B cell (primary cell): ENCODE data around the gene ANKS6. TPM values are rescaled to one million over a fixed set of nuclear protein-coding genes. Genes with fewer than 3 reads are reported as not detected.

ENCODE experiments used
- ATAC-seq: fragments of 200-7000 bp; cut with Tn5 transposase; one replicate; pipeline ENCODE4 v1.10.0; 2021; ENCODE audit warnings: low read depth, mild to moderate bottlenecking, moderate number of reproducible peaks, moderate library complexity
- CTCF ChIA-PET: fragments of 350-600 bp; sonication (Branson Sonifier 250); formaldehyde crosslinking; loops from one replicate; lab custom pipeline; 2021; ENCODE audit warnings: antibody characterized with exemption, inconsistent platforms; lab: Charles Lee
- POLR2A ChIA-PET: fragments of 350-600 bp; sonication (Branson Sonifier 250); formaldehyde crosslinking; loops from one replicate; lab custom pipeline; 2021; ENCODE audit warnings: antibody characterized with exemption; lab: Charles Lee
- DNase-seq: peaks from one replicate; pipeline ENCODE4 v3.0.0; 2013
- H2AFZ ChIP-seq: 2 replicates; pipeline ENCODE4 v1.6.1; 2012; ENCODE audit warnings: mild to moderate bottlenecking, low read depth, low read length; ENCODE audit not compliant: insufficient read depth, poor library complexity, severe bottlenecking
- H3K27ac ChIP-seq, 2 donors: 1 replicate in 1 of 2; 2 replicates in 1 of 2; pipeline ENCODE4 v1.5.1; 2012 to 2013; ENCODE audit warnings: low read length in 2 of 2, mild to moderate bottlenecking in 2 of 2, moderate library complexity in 1 of 2
- H3K27me3 ChIP-seq, 4 experiments: fragments of 200-600 bp in 1 of 4; sonication (generic) in 1 of 4; replicated peaks in 1 of 4; 1 replicate in 2 of 4; 2 replicates in 2 of 4; pipeline versions ENCODE4 v1.6.1 to v1.7.0; 2013 to 2016; ENCODE audit warnings: low read length in 3 of 4, mild to moderate bottlenecking in 2 of 4, mixed read lengths in 1 of 4, moderate library complexity in 1 of 4; ENCODE audit not compliant: insufficient read depth in 4 of 4, control insufficient read depth in 3 of 4; ENCODE audit errors: control extremely low read depth in 1 of 4
- H3K36me3 ChIP-seq, 2 experiments: replicated peaks in 1 of 2; 1 replicate in 1 of 2; 2 replicates in 1 of 2; pipeline versions ENCODE4 v1.6.1 to v1.7.1; 2013; ENCODE audit warnings: low read length in 1 of 2; ENCODE audit not compliant: insufficient read depth in 2 of 2, control insufficient read depth in 1 of 2; ENCODE audit errors: control extremely low read depth in 1 of 2, extremely low read depth in 1 of 2
- H3K4me1 ChIP-seq, 2 donors: fragments of 200-600 bp in 1 of 2; sonication (generic) in 1 of 2; 1 replicate in 1 of 2; 2 replicates in 1 of 2; pipeline versions ENCODE4 v1.5.1 to v1.6.1; 2013 to 2017; ENCODE audit warnings: low read length in 2 of 2; ENCODE audit not compliant: control insufficient read depth in 2 of 2, insufficient read depth in 2 of 2
- H3K4me2 ChIP-seq: replicated peaks from 2 replicates; pipeline ENCODE3; 2012; ENCODE audit warnings: mild to moderate bottlenecking, low read depth, low read length; ENCODE audit not compliant: poor library complexity, severe bottlenecking
- H3K4me3 ChIP-seq, 5 experiments: fragments of 200-600 bp in 1 of 5; sonication (generic) in 1 of 5; 1 replicate in 3 of 5; 2 replicates in 2 of 5; pipeline versions ENCODE4 v1.5.1 to v1.7.0; 2011 to 2016; ENCODE audit warnings: low read length in 4 of 5, mild to moderate bottlenecking in 4 of 5, low read depth in 2 of 5, control low read depth in 1 of 5, moderate library complexity in 1 of 5; ENCODE audit not compliant: insufficient read depth in 1 of 5; ENCODE audit errors: control extremely low read depth in 1 of 5, extremely low read depth in 1 of 5
- H3K79me2 ChIP-seq: fragments of 200-600 bp; sonication (generic); one replicate; pipeline ENCODE4 v1.6.0; 2016; ENCODE audit warnings: low read length; ENCODE audit not compliant: control insufficient read depth, insufficient read depth
- H3K9ac ChIP-seq: fragments of 200-600 bp; sonication (generic); 2 replicates; pipeline ENCODE4 v1.6.1; 2017; ENCODE audit warnings: mild to moderate bottlenecking, low read length, moderate library complexity
- H3K9me3 ChIP-seq, 3 donors: one replicate each; pipeline versions ENCODE4 v1.6.1 to v1.7.1; 2013; ENCODE audit warnings: low read length in 2 of 3; ENCODE audit not compliant: control insufficient read depth in 2 of 3, insufficient read depth in 1 of 3; ENCODE audit errors: control extremely low read depth in 1 of 3
- H4K20me1 ChIP-seq: 2 replicates; pipeline ENCODE4 v1.6.0; 2012; ENCODE audit warnings: mild to moderate bottlenecking, low read length; ENCODE audit not compliant: insufficient read depth, control insufficient read depth, poor library complexity, severe bottlenecking
- H3K27ac Mint-ChIP-seq: one replicate; pipeline ENCODE4 v1.8.0; 2021; ENCODE audit warnings: mixed read lengths
- H3K27me3 Mint-ChIP-seq: one replicate; pipeline ENCODE4 v1.8.0; 2021; ENCODE audit warnings: mixed read lengths
- H3K4me1 Mint-ChIP-seq: one replicate; pipeline ENCODE4 v1.8.0; 2021; ENCODE audit warnings: mixed read lengths
- H3K4me3 Mint-ChIP-seq: one replicate; pipeline ENCODE4 v1.8.0; 2021; ENCODE audit warnings: mixed read lengths
- H3K9me3 Mint-ChIP-seq: one replicate; pipeline ENCODE4 v1.8.0; 2022; ENCODE audit warnings: mixed read lengths; ENCODE audit not compliant: insufficient read depth
- CTCF ChIP-seq: fragments of 200-600 bp; IDR thresholded peaks from one replicate; pipeline ENCODE4 v1.8.0; 2022; ENCODE audit warnings: antibody characterized with exemption, mild to moderate bottlenecking
- EZH2 ChIP-seq: IDR thresholded peaks from 2 replicates; pipeline ENCODE4 v1.6.1; 2012; ENCODE audit warnings: borderline replicate concordance, low read depth, mild to moderate bottlenecking, moderate library complexity, low read length; ENCODE audit not compliant: insufficient read depth, poor library complexity, severe bottlenecking
- WGBS: methylation state at CpG from one replicate; pipeline ENCODE4 v1.1.5; 2013; ENCODE audit warnings: missing lambda C conversion rate; ENCODE audit not compliant: insufficient coverage; 5-methylcytosine and 5-hydroxymethylcytosine counted together
- intact Hi-C: fragments of 100-400 bp; cut with micrococcal nuclease; formaldehyde crosslinking; loops from one replicate; pipeline ENCODE4 v1.10.0; 2022
- polyA plus RNA-seq: library from polyadenylated mRNA; depleted of rRNA; stranded (reverse); fragments of >200 nt; gene quantifications from 2 replicates; pipeline ENCODE4 v1.2.3, GENCODE V29; 2012
- total RNA-seq, 2 donors: library from RNA; stranded (reverse); fragments of 120-200 nt in 1 of 2; gene quantifications; 1 replicate in 1 of 2; 2 replicates in 1 of 2; pipeline versions ENCODE4 v1.2.3 to v1.2.4, GENCODE V29; 2013 to 2022

ANKS6 gene
- total and polyA plus RNA-seq, 2 donors (not counting 1 experiment from before 2014, with no cell fraction given), result 11.4 to 16.1 TPM

GRCh38 chr9:98707166-98708102, 88.9 kb downstream of the ANKS6 start:
- Mint-ChIP-seq H3K9me3 (peaks cover 3% of the 10 kb centered on the region), H3K27me3 (peaks cover 60% of the 10 kb centered on the region), H3K27ac (no peak overlapping the region), H3K4me3 (no peak overlapping the region), H3K4me1 (peaks cover 7% of the 10 kb centered on the region)
- TF ChIP-seq EZH2 (no peak), CTCF (no peak)
- ChIA-PET POLR2A (no interaction called here), CTCF (no interaction called here)
- peaks cover 0 to 39% (median 10%) of the 10 kb centered on the region in 4 experiments for H3K27me3 ChIP-seq
- no peak overlapping the region for H3K9ac ChIP-seq
- peaks cover 0 to 3% (median 0%) of the 10 kb centered on the region in 3 donors for H3K9me3 ChIP-seq
- peak overlapping the region; percentile 33 for H3K4me2 ChIP-seq
- intact Hi-C loops, result loop anchor here (5.0 kb wide), 1 partner anchor 390 kb away; no protein-coding TSS in a partner anchor
- H3K36me3 ChIP-seq, result no peaks in the 10 kb centered on the region
- H3K79me2 ChIP-seq, result no peaks in the 10 kb centered on the region
- H4K20me1 ChIP-seq, result no peaks in the 10 kb centered on the region
- no peak overlapping the region for H3K27ac ChIP-seq
- ATAC-seq (no peak), DNase-seq (no peak)
- WGBS, result 5% methylated on average over 79 of the region's 79 CpGs
- H3K4me3 ChIP-seq, result no peak overlapping the region
- no peak overlapping the region for H2AFZ ChIP-seq
- peaks cover 9 to 13% of the 10 kb centered on the region in 2 donors for H3K4me1 ChIP-seq

GRCh38 chr9:98706651-98707165, 89.6 kb downstream of the ANKS6 start:
- Histone ChIP-seq H4K20me1 (no peaks in the 10 kb centered on the region), H2AFZ (no peak overlapping the region), H3K79me2 (no peaks in the 10 kb centered on the region), H3K27ac (no peak overlapping the region), H3K9ac (no peak overlapping the region), H3K27me3 (peaks cover 0 to 39% (median 10%) of the 10 kb centered on the region in 4 experiments), H3K4me1 (peaks cover 9 to 13% of the 10 kb centered on the region in 2 donors), H3K4me2 (peak overlapping the region; percentile 33), H3K9me3 (peaks cover 0 to 3% (median 0%) of the 10 kb centered on the region in 3 donors), H3K4me3 (no peak overlapping the region), H3K36me3 (no peaks in the 10 kb centered on the region)
- peaks cover 3% of the 10 kb centered on the region for H3K9me3 Mint-ChIP-seq
- TF ChIP-seq CTCF (no peak), EZH2 (no peak)
- H3K4me3 Mint-ChIP-seq, result peak overlapping the region; percentile 2
- ChIA-PET CTCF (no interaction called here), POLR2A (no interaction called here)
- peaks cover 7% of the 10 kb centered on the region for H3K4me1 Mint-ChIP-seq
- 23% methylated on average over 8 of the region's 15 CpGs for WGBS
- no peak for DNase-seq
- peaks cover 59% of the 10 kb centered on the region for H3K27me3 Mint-ChIP-seq
- no peak for ATAC-seq
- intact Hi-C loops, result loop anchor here (5.0 kb wide), 1 partner anchor 389 kb away; no protein-coding TSS in a partner anchor
- H3K27ac Mint-ChIP-seq, result no peak overlapping the region
